ENCODE measurements around the gene LEMD2.

The LEMD2 gene

GRCh38 chr6:33763483-33763882, 25.4 kb downstream of the LEMD2 start:
- DNase-seq (ENCODE audit: extremely low read depth, insufficient read length): no peak
- H3K4me3 ChIP-seq (replicated peaks; ENCODE audit: low read depth, low read length): no peak overlapping the region
- no peak for TF ChIP-seq CTCF (IDR thresholded peaks at IDR 0.05; ENCODE audit: insufficient read depth, low read length, poor library complexity, severe bottlenecking)
- no peaks in the 10 kb centered on the region for H3K36me3 ChIP-seq (ENCODE audit: control insufficient read depth, insufficient read depth, low read length)
- H3K27me3 ChIP-seq (replicated peaks; ENCODE audit: control insufficient read depth, insufficient read depth, low read length): no peaks in the 10 kb centered on the region; the same call in 1 of the 2 replicates

GRCh38 chr6:33762713-33763112, 26.2 kb downstream of the LEMD2 start:
- DNase-seq (ENCODE audit: extremely low read depth, insufficient read length): no peak
- Histone ChIP-seq H3K4me3 (replicated peaks; ENCODE audit: low read depth, low read length) (no peak overlapping the region), H3K36me3 (ENCODE audit: control insufficient read depth, insufficient read depth, low read length) (no peaks in the 10 kb centered on the region), H3K27me3 (replicated peaks; ENCODE audit: control insufficient read depth, insufficient read depth, low read length) (no peaks in the 10 kb centered on the region; the same call in 1 of the 2 replicates)
- no peak for TF ChIP-seq CTCF (IDR thresholded peaks at IDR 0.05; ENCODE audit: insufficient read depth, low read length, poor library complexity, severe bottlenecking)

GRCh38 chr6:33761922-33762629, 26.9 kb downstream of the LEMD2 start:
- no peaks in the 10 kb centered on the region; the same call in 1 of the 2 replicates for H3K27me3 ChIP-seq (replicated peaks; ENCODE audit: control insufficient read depth, insufficient read depth, low read length)
- peak; percentile 75 for TF ChIP-seq CTCF (IDR thresholded peaks at IDR 0.05; ENCODE audit: insufficient read depth, low read length, poor library complexity, severe bottlenecking)
- H3K36me3 ChIP-seq (ENCODE audit: control insufficient read depth, insufficient read depth, low read length): no peaks in the 10 kb centered on the region
- peak; percentile 33 for DNase-seq (ENCODE audit: extremely low read depth, insufficient read length)
- no peak overlapping the region for H3K4me3 ChIP-seq (replicated peaks; ENCODE audit: low read depth, low read length)

- H3K36me3 ChIP-seq (ENCODE audit: control insufficient read depth, insufficient read depth, low read length): no peaks in the 10 kb centered on the region
- no peak overlapping the region for H3K4me3 ChIP-seq (replicated peaks; ENCODE audit: low read depth, low read length)
- TF ChIP-seq CTCF (IDR thresholded peaks at IDR 0.05; ENCODE audit: insufficient read depth, low read length, poor library complexity, severe bottlenecking): no peak
- DNase-seq (ENCODE audit: extremely low read depth, insufficient read length): no peak
- peaks cover 2% of the 10 kb centered on the region for H3K27me3 ChIP-seq (replicated peaks; ENCODE audit: control insufficient read depth, insufficient read depth, low read length)
Measured at GRCh38 chr6:33761581-33761921, 27.4 kb downstream of the LEMD2 start.

GRCh38 chr6:33759887-33760629, 28.9 kb downstream of the LEMD2 start:
- peaks cover 2% of the 10 kb centered on the region for H3K27me3 ChIP-seq (replicated peaks; ENCODE audit: control insufficient read depth, insufficient read depth, low read length)
- no peak for DNase-seq (ENCODE audit: extremely low read depth, insufficient read length)
- TF ChIP-seq CTCF (IDR thresholded peaks at IDR 0.05; ENCODE audit: insufficient read depth, low read length, poor library complexity, severe bottlenecking): no peak
- H3K4me3 ChIP-seq (replicated peaks; ENCODE audit: low read depth, low read length): no peak overlapping the region
- no peaks in the 10 kb centered on the region for H3K36me3 ChIP-seq (ENCODE audit: control insufficient read depth, insufficient read depth, low read length)

Measured in GM06990 (cell line).